ENCODE data around the gene USP6NL. TPM values are rescaled to one million over a fixed set of nuclear protein-coding genes. Genes with fewer than 3 reads are reported as not detected.

USP6NL gene
- total RNA-seq, 1 donor from 2014 or later = 13.8 TPM

DNA sequence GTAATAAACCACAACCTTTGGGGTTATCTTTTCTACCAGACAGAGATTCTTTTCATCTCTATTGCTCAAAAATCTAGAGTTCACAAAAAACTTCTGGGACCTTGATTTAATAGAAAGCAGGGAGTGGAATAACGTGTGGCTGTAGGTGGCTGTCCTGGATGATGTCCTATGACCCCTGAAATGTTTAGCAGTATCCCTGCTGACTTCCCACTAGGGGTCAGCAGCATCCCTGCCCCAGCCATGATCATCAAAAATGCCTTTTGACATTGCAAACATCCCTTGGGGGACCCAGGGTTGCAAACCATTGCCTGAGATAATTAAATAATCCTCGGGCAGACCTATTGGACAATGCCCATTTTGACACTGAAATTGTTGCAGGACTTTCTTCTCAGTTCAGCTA lies 177.1 kb downstream of the USP6NL start:
- Mint-ChIP-seq H3K4me3 (ENCODE audit: unreplicated experiment) (no peak overlapping the region), H3K4me1 (ENCODE audit: unreplicated experiment) (no peaks in the 10 kb centered on the region), H3K36me3 (ENCODE audit: unreplicated experiment) (no peaks in the 10 kb centered on the region), H3K27me3 (ENCODE audit: unreplicated experiment) (peaks cover 7% of the 10 kb centered on the region), H3K9me3 (ENCODE audit: unreplicated experiment) (peaks cover 3% of the 10 kb centered on the region), H3K27ac (ENCODE audit: unreplicated experiment) (no peak overlapping the region)
- no peak for DNase-seq (ENCODE audit: extremely low spot score, unreplicated experiment)
- TF ChIP-seq, protein P1, sequence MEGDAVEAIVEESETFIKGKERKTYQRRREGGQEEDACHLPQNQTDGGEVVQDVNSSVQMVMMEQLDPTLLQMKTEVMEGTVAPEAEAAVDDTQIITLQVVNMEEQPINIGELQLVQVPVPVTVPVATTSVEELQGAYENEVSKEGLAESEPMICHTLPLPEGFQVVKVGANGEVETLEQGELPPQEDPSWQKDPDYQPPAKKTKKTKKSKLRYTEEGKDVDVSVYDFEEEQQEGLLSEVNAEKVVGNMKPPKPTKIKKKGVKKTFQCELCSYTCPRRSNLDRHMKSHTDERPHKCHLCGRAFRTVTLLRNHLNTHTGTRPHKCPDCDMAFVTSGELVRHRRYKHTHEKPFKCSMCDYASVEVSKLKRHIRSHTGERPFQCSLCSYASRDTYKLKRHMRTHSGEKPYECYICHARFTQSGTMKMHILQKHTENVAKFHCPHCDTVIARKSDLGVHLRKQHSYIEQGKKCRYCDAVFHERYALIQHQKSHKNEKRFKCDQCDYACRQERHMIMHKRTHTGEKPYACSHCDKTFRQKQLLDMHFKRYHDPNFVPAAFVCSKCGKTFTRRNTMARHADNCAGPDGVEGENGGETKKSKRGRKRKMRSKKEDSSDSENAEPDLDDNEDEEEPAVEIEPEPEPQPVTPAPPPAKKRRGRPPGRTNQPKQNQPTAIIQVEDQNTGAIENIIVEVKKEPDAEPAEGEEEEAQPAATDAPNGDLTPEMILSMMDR (IDR thresholded peaks at IDR 0.05) = no peak

DNA sequence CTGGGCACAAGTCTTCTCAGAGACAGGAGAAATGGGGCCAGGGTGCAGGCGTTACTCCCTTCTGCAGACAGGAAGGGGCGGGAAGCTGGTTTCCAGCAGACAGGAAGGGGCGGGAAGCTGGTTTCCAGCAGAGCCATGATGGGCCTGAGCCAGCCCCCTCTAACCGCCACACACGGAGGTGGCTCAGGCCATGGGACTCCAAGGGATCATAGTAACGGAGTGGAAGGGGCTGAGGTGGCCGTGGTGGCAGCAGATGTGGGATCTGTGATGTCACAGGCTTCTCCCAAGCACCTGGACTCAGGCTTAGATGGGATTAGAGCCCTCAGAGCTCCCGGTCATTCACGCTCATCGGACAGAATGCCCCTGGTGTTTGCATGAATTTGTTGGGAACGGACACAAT lies 177.8 kb downstream of the USP6NL start:
- Mint-ChIP-seq H3K4me1 (ENCODE audit: unreplicated experiment) (no peaks in the 10 kb centered on the region), H3K27me3 (ENCODE audit: unreplicated experiment) (peaks cover 3% of the 10 kb centered on the region), H3K36me3 (ENCODE audit: unreplicated experiment) (no peaks in the 10 kb centered on the region), H3K27ac (ENCODE audit: unreplicated experiment) (no peak overlapping the region), H3K9me3 (ENCODE audit: unreplicated experiment) (peaks cover 9% of the 10 kb centered on the region), H3K4me3 (ENCODE audit: unreplicated experiment) (no peak overlapping the region)
- TF ChIP-seq, protein P1 (IDR thresholded peaks at IDR 0.05) = no peak
- DNase-seq (ENCODE audit: extremely low spot score, unreplicated experiment) = no peak

DNA sequence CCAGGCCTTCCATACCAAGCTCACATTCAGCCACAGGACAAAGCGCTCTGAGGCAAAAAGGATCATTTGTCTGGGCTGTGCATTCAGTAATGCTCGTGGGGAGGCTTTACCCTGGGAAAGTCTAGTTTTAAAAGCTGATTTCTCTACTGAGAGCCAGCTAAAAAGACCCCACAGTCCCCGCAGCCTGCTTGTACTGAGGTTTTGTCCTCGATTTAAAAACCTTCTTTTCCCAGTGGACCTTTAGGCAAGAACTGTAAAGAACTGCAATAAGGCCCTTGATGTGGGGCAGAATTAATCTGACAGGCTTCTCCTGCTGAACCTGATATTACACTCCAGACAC lies 180.3 kb downstream of the USP6NL start:
- H3K36me3 Mint-ChIP-seq (ENCODE audit: unreplicated experiment) = no peaks in the 10 kb centered on the region
- H3K4me3 Mint-ChIP-seq (ENCODE audit: unreplicated experiment) = no peak overlapping the region
- peaks cover 3% of the 10 kb centered on the region for H3K27me3 Mint-ChIP-seq (ENCODE audit: unreplicated experiment)
- TF ChIP-seq, protein P1 (IDR thresholded peaks at IDR 0.05) = no peak
- H3K27ac Mint-ChIP-seq (ENCODE audit: unreplicated experiment) = no peak overlapping the region
- H3K9me3 Mint-ChIP-seq (ENCODE audit: unreplicated experiment) = peaks cover 9% of the 10 kb centered on the region
- no peak for DNase-seq (ENCODE audit: extremely low spot score, unreplicated experiment)
- H3K4me1 Mint-ChIP-seq (ENCODE audit: unreplicated experiment) = no peaks in the 10 kb centered on the region

DNA sequence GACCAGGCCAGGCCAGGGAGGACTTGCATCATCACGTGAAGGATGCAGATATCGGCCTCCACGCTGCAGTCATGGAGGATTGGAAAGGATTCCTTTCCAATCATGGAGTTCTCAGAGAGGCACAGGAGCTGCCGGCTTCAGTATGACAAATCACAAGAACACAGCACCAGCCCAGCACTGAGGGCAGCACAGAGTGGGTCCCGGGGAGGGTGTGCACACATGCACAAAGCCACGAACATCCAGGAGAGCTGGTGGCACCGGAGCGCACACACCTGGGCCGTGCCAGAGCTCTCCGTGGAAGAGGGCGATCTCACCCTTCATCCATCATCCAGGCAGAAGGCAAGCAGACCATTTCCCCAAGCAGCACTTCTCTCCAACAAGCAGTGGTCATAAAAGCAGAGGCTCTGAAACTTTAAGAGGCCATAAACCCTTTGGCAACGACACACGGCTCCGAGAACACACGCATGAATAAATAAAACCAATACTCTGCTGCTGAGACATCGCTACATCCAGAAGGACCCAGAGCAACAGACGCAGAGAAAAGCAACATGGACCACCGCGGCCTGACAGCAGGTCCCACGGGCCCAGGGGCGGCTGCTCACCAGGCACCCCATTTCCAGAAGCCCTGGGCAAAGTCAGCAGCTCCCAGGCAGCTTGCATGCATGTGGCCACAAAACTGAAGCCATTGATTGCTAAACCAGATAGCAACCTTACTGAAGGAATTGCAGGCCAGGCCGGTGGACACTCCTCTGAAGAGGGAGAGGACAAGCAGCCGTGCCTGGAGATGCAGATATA lies 180.8 kb downstream of the USP6NL start:
- no peak overlapping the region for H3K4me3 Mint-ChIP-seq (ENCODE audit: unreplicated experiment)
- peaks cover 3% of the 10 kb centered on the region for H3K27me3 Mint-ChIP-seq (ENCODE audit: unreplicated experiment)
- H3K36me3 Mint-ChIP-seq (ENCODE audit: unreplicated experiment) = no peaks in the 10 kb centered on the region
- H3K9me3 Mint-ChIP-seq (ENCODE audit: unreplicated experiment) = peaks cover 9% of the 10 kb centered on the region
- H3K27ac Mint-ChIP-seq (ENCODE audit: unreplicated experiment) = no peak overlapping the region
- DNase-seq (ENCODE audit: extremely low spot score, unreplicated experiment) = no peak
- TF ChIP-seq, protein P1 (IDR thresholded peaks at IDR 0.05) = no peak
- H3K4me1 Mint-ChIP-seq (ENCODE audit: unreplicated experiment) = no peaks in the 10 kb centered on the region

DNA sequence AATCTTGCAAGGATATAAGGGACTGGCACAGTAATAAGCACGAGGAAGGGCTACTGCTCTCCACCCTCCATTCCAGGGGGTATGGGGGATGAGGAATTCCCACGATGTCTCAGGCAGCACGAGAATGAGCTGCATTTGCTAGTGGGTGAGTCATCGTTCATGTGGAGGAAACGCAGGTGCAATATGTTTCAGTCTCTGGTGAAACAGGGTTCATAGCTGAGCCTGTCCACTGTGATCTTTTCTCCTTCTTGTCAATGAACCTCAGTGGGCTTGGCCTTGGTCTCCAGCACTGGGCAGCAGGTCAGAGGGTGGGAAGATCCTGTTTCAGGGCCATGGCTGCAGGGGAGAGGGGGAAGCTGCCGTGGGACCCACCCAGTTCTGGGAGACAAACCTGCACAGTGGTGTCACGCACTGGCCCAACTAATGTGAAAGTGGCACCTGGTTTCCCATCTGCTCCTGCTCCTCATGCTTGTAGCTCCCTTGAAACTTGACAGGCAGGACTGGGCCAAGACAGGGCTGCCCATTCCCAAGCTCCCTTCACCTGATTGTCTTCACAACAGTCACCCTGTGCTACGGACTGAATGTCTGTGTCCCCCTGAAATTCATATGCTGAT lies 181.9 kb downstream of the USP6NL start:
- Mint-ChIP-seq H3K4me1 (ENCODE audit: unreplicated experiment) (peaks cover 2% of the 10 kb centered on the region), H3K27me3 (ENCODE audit: unreplicated experiment) (no peaks in the 10 kb centered on the region), H3K4me3 (ENCODE audit: unreplicated experiment) (no peak overlapping the region), H3K27ac (ENCODE audit: unreplicated experiment) (no peak overlapping the region), H3K36me3 (ENCODE audit: unreplicated experiment) (no peaks in the 10 kb centered on the region), H3K9me3 (ENCODE audit: unreplicated experiment) (peaks cover 9% of the 10 kb centered on the region)
- no peak for DNase-seq (ENCODE audit: extremely low spot score, unreplicated experiment)
- TF ChIP-seq, protein P1 (IDR thresholded peaks at IDR 0.05) = no peak

Measured in osteocyte (in vitro differentiated cells).